Epithelial cell of proximal tubule (primary cell): ENCODE measurements around the gene EFNA1. TPM values are rescaled to one million over a fixed set of nuclear protein-coding genes. Genes with fewer than 3 reads are reported as not detected.
"Not testable (repeated sequence)": the region's sequence is repeated elsewhere in the genome, so short reads cannot be mapped to it uniquely, and the experiment has no call there.

Source experiments
- DNase-seq: peaks from one replicate; pipeline ENCODE4 v3.0.0-alpha.2; 2011; ENCODE audit warnings: low read depth
- H3K4me3 ChIP-seq: 2 replicates; pipeline ENCODE4 v1.5.1; 2011; ENCODE audit warnings: low read depth, mild to moderate bottlenecking, low read length
- CTCF ChIP-seq: conservative IDR thresholded peaks from 2 replicates; pipeline ENCODE4 v1.5.1; 2012; ENCODE audit warnings: low read depth, mild to moderate bottlenecking, low read length
- total RNA-seq: library from RNA; depleted of rRNA; stranded (reverse); fragments of >200 nt; gene quantifications from 2 replicates; pipeline ENCODE4 v1.2.3, GENCODE V29; 2015

Gene EFNA1
- total RNA-seq, 1 donor from 2014 or later, result 26.3 TPM

DNA sequence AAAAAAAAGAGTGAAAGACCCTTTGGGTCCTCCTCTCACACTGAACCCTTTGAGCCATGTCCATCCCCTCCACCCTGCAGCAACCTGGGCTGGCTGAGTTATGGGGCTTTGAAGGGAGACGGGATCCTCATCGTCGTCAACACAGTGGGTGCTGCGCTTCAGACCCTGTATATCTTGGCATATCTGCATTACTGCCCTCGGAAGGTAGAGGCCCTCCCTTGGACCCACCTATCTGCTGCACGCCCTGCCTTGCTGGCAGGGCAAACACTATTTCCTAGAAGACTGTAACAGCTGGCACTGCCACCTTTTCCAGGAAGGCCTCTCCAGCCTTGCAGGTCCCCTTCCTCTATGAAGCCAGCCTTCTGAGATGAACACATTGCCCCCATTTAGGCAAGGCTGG, 9.1 kb downstream of the EFNA1 start:
- H3K4me3 ChIP-seq, result peak overlapping the region; percentile 87
- no peak for TF ChIP-seq CTCF
- no peak for DNase-seq

GRCh38 chr1:155137154-155137949, 9.7 kb downstream of the EFNA1 start:
- DNase-seq, result no peak
- TF ChIP-seq CTCF, result no peak
- H3K4me3 ChIP-seq, result peak overlapping the region; percentile 87

DNA sequence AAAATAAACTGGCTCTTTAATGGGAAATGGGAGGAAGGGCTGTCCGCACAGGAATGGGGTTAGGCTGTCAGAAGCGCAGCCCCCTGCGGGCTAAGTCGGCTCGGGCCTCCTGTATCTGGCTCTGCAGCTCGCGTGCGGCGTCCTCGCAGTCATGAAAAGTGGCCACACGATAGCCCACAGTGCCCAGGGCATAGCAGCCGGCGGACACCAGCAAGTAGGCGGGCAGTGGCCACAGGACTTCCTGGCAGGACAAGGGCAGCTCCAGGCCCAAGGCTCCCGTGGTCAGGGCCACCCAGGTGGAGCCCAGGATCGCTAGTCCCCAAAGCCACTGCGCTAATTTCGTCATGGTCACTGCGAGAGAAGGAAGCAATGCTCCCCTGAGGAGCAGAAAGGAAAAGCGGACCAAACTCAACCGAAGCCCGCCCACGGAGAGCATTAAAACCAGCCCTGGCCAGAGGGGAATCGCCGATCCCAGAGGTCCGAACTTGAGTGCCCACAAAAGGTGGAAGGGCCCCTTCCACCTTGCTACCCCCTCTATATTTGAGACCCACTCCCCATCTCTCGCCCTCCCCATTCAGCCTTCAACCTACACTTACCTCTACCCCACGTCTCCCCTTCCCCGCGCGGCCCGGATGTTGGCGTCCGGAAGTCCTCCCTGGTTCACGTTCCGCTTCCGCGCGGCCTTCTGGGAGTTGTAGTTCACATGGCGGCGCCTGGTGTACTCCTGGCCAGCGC, 12.4 kb downstream of the EFNA1 start, which contains the start of gene DPM3:
TSS of gene DPM3 (minus strand) at position 637 of the 735 bp plus-strand sequence. CDS start at position 346, 291 bp downstream.
- TF ChIP-seq CTCF, result no peak
- no peak for DNase-seq

DNA sequence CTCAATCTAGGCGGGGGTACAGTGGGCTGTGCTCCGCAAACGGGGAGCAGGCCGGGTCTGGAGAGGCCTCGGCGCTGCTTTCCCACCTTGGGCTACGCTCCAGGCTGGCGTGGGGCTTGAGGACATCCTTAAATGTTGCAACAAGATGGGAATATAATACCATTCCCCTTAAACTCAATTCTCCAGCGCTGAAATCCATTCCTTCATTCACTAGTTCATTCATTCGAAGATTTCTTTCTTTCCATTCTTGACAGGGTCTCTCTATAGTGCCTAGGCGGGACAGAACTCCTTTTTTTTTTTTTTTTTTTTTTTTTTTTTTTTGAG, 12.9 kb downstream of the EFNA1 start:
- TF ChIP-seq CTCF, result no peak
- H3K4me3 ChIP-seq, result peak overlapping the region; percentile 91
- DNase-seq, result no peak

More for the DNA sequence above, 12.4 kb downstream of the EFNA1 start, which contains the start of gene DPM3:
- peak within 1 kb of the TSS; percentile 91 for H3K4me3 ChIP-seq

- no peak for DNase-seq
- no peak for TF ChIP-seq CTCF
- no peak overlapping the region for H3K4me3 ChIP-seq
These were observed 14.1 kb downstream of the EFNA1 start for GRCh38 chr1:155141749-155142148.

DNA sequence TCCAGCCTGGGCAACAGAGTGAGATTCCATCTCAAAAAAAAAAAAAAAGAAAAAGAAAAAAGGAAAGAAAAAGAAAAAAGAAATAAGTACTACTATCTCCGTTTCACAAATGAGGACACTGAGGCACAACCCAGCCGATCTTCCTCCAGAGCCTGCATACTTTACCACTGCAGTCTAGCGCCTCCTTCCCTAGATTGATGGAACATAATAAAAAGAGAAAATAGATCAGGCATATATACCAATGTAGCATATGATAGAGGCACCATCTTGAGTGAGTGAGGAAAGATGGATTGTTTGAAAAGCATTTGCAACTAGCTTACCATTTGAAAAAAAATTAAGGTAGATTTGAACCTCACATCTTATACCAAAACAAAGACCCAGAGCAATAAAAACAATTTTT, 17.8 kb downstream of the EFNA1 start:
- peak; percentile 6 for TF ChIP-seq CTCF
- H3K4me3 ChIP-seq, result no peak overlapping the region
- DNase-seq, result no peak

DNA sequence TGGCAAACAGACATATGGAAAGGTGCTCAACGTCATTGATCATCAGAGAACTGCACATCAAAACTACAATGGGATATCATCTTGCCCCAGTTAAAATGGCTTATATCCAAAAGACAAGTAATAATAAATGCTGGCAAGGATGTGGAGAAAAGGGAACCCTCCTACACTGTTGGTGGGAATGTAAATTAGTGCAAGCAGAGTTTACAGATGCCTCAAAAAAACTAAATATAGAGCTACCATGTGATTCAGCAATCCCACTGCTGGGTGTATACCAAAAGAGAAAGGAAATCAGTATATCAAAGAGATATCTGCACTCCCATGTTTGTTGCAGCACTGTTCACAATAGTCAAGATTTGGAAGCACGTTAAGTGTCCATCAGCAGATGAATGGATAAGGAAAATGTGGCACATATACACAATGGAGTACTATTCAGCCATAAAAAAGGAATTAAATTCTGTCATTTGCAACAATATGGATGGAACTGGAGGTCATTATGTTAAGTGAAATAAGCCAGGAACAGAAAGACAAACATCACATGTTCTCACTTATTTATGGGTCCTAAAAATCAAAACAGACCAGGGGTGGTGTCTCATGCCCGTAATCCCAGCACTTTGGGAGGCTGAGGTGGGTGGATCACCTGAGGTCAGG, 28.4 kb downstream of the EFNA1 start:
- not testable (repeated sequence) for DNase-seq, H3K4me3 ChIP-seq
